IPS DF 6.9 (cell line): ENCODE data around the gene WNT6.

Source experiments
- DNase-seq: peaks from one replicate; pipeline ENCODE4 v3.0.0-alpha.2; 2013; ENCODE audit warnings: low read depth, low spot score
- H3K27ac ChIP-seq: one replicate; pipeline ENCODE4 v1.5.1; 2013; ENCODE audit warnings: low read length, control low read depth
- H3K27me3 ChIP-seq: 2 replicates; pipeline ENCODE4 v1.6.1; 2013; ENCODE audit warnings: mild to moderate bottlenecking, low read length; ENCODE audit not compliant: control insufficient read depth, insufficient read depth
- H3K36me3 ChIP-seq: 2 replicates; pipeline ENCODE4 v1.6.1; 2013; ENCODE audit warnings: low read length; ENCODE audit not compliant: control insufficient read depth, insufficient read depth
- H3K4me1 ChIP-seq: 2 replicates; pipeline ENCODE4 v1.6.1; 2013; ENCODE audit warnings: low read length; ENCODE audit not compliant: control insufficient read depth, insufficient read depth
- H3K4me3 ChIP-seq: 2 replicates; pipeline ENCODE4 v1.5.1; 2013; ENCODE audit warnings: mild to moderate bottlenecking, low read length
- H3K9me3 ChIP-seq: 2 replicates; pipeline ENCODE4 v1.6.1; 2013; ENCODE audit warnings: low read length, inconsistent platforms; ENCODE audit not compliant: control insufficient read depth, insufficient read depth
- WGBS: extraction: QIAGEN DNeasy Blood & Tissue Kit; methylation state at CpG from one replicate; pipeline ENCODE4 v1.1.7; 2013; ENCODE audit warnings: mixed read lengths, missing lambda C conversion rate; ENCODE audit not compliant: insufficient read length, insufficient coverage; 5-methylcytosine and 5-hydroxymethylcytosine counted together

WNT6 gene

GRCh38 chr2:218893349-218894150 lies 33.9 kb downstream of the WNT6 start:
- WGBS: no CpG with 5 or more reads among the region's 10 CpGs
- peaks cover 86% of the 10 kb centered on the region for H3K27me3 ChIP-seq
- no peaks in the 10 kb centered on the region for H3K9me3 ChIP-seq
- H3K4me1 ChIP-seq: peaks cover 13% of the 10 kb centered on the region; the same call in 1 of the 2 replicates
- no peak for DNase-seq
- H3K4me3 ChIP-seq: no peak overlapping the region
- no peaks in the 10 kb centered on the region for H3K36me3 ChIP-seq
- H3K27ac ChIP-seq: no peak overlapping the region

GRCh38 chr2:218894151-218894879 lies 34.7 kb downstream of the WNT6 start:
- DNase-seq: no peak
- WGBS: no CpG with 5 or more reads among the region's 12 CpGs
- H3K36me3 ChIP-seq: no peaks in the 10 kb centered on the region
- H3K4me3 ChIP-seq: no peak overlapping the region
- no peaks in the 10 kb centered on the region for H3K9me3 ChIP-seq
- no peak overlapping the region for H3K27ac ChIP-seq
- peaks cover 13% of the 10 kb centered on the region; the same call in 1 of the 2 replicates for H3K4me1 ChIP-seq
- H3K27me3 ChIP-seq: peaks cover 88% of the 10 kb centered on the region

DNA sequence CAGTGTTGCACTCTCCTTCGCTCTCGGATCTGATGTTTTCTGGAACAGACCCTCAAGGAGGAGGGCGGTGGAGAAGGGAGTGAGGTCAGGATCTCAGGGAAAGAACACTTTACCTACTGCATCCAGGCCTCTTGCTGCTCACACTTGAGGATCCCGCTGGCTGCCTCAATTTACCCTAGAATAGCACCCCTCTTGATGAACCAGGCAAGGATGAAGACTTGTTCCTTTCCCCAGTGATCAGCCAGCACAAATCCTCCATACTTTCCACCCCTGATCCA lies 35.2 kb downstream of the WNT6 start:
- DNase-seq: no peak
- Histone ChIP-seq H3K4me1 (peaks cover 13% of the 10 kb centered on the region; the same call in 1 of the 2 replicates), H3K27ac (no peak overlapping the region), H3K36me3 (no peaks in the 10 kb centered on the region), H3K9me3 (no peaks in the 10 kb centered on the region), H3K4me3 (no peak overlapping the region), H3K27me3 (peaks cover 89% of the 10 kb centered on the region)
- no CpG with 5 or more reads among the region's 4 CpGs for WGBS

DNA sequence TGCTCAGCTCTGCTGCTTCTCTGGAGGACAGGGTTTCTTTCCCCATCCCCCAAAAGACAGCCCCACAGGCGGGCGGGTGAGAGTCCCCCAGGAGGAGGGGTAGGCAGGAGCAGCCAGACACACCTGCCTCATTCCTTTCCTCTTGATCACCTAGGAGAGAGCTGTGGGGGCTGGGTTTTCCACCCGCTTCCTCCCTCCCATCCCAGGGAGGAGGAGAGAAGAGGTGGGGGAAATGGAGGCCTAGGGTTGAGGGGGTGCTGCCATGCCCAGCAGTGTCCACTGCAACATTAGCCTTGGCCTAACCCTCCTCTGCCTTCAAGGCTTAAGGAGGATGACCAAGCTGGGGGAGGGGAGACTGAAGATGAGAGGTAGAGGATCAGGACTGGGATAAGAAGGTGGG lies 35.7 kb downstream of the WNT6 start:
- Histone ChIP-seq H3K4me1 (peaks cover 13% of the 10 kb centered on the region; the same call in 1 of the 2 replicates), H3K27me3 (peaks cover 83% of the 10 kb centered on the region), H3K27ac (no peak overlapping the region), H3K36me3 (no peaks in the 10 kb centered on the region), H3K4me3 (no peak overlapping the region), H3K9me3 (no peaks in the 10 kb centered on the region)
- DNase-seq: no peak
- WGBS: no CpG with 5 or more reads among the region's 3 CpGs

- H3K4me3 ChIP-seq: no peak overlapping the region
- H3K4me1 ChIP-seq: peaks cover 13% of the 10 kb centered on the region; the same call in 1 of the 2 replicates
- no CpG with 5 or more reads among the region's 8 CpGs for WGBS
Measured at GRCh38 chr2:218895759-218896500, 36.3 kb downstream of the WNT6 start.

DNA sequence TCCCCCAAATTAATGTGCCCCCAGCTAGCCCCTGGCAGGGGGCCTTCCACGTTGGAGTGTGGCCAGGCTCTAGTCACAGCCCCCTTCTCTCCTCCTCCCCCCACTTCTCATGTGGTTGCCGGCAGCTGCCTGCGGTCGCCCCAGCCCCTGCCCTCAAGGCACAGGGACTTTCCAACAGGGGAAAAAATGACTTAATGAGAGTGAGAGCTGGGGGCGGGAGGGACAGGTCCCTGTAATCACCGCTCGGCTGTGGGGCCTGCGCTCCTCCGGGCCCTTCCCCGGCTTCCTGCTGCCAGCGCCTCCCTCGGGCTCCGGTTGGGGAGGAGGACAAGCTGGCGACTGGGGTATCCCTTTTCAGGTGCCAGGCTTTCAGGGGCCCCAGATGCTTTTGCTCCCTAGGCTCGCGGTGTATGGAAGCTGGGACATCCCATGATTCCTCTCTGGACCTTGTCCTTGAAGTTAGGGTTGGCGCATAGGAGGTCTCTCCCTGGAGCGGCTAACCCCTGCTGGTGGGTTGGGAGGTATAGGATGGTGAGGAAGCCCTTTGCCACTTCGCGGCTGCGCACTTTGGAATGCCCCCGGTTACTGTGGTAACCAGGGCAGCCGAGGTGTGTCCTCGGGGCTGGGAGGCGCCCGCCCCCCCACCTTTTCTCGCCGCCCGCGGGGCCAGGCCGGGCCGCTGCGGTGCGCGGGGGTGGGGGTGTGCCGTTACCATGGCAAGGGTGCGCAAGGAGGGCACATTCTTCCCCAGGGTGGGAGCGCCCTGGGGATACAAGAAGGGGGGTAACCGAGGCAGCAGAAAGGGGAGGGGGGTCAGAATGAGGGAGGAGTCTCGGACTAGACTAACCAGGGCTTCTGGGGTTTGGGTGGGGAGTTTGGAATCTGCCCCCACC lies 37.1 kb downstream of the WNT6 start:
- WGBS: no CpG with 5 or more reads among the region's 40 CpGs
- peaks cover 72% of the 10 kb centered on the region for H3K27me3 ChIP-seq
- no peaks in the 10 kb centered on the region for H3K36me3 ChIP-seq
- H3K4me1 ChIP-seq: peaks cover 13% of the 10 kb centered on the region; the same call in 1 of the 2 replicates
- no peak overlapping the region; the same call in 1 of the 2 replicates for H3K4me3 ChIP-seq
- H3K27ac ChIP-seq: no peak overlapping the region
- DNase-seq: no peak
- no peaks in the 10 kb centered on the region for H3K9me3 ChIP-seq

More at GRCh38 chr2:218895759-218896500, 36.3 kb downstream of the WNT6 start:
- Histone ChIP-seq H3K9me3 (no peaks in the 10 kb centered on the region), H3K27me3 (peaks cover 81% of the 10 kb centered on the region), H3K27ac (no peak overlapping the region), H3K36me3 (no peaks in the 10 kb centered on the region)
- no peak for DNase-seq

- no peaks in the 10 kb centered on the region for H3K36me3 ChIP-seq
- H3K4me3 ChIP-seq: no peak overlapping the region
- WGBS: no CpG with 5 or more reads among the region's 34 CpGs
- H3K27me3 ChIP-seq: peaks cover 64% of the 10 kb centered on the region
- no peaks in the 10 kb centered on the region for H3K9me3 ChIP-seq
- H3K4me1 ChIP-seq: peaks cover 13% of the 10 kb centered on the region; the same call in 1 of the 2 replicates
- no peak for DNase-seq
- no peak overlapping the region for H3K27ac ChIP-seq
Measured at GRCh38 chr2:218897394-218898108, 37.9 kb downstream of the WNT6 start.

DNA sequence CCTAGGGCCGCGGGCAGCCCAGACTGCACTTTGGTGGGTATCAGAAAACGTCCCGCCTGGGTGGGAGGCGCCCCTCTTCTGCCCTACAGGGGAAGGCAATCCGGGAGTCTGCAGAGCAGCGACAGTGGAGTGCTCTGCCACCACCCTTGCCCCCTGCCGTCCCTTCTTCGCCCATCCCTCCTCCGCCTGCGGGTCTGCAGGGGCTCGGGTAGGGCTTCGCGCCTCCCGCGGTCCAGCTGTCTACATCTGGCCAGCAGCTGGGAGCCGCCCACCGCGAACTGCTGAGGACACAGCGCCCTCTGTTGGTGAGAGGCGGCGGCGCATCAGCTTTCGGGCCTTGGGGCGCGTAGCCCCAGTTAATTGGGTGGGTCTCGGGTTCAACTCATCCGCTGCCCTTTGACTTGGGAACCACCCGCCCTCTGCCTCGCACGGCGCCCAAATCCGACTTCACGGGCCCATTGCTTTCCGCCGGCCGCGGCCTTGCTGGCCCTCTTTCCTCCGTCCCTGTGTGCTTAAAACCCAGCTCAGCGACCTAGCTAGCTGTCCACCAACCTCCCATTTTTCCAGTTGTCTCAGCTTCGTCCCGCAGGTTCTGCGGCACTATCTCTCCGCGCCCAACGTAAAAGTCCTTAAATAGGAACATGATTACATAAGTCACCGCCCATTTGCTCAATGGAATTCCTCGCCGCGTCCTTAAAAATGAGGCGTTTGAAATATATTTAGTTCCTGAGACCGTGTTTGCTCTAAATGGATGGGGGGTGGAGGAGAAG lies 38.7 kb downstream of the WNT6 start:
- no CpG with 5 or more reads among the region's 52 CpGs for WGBS
- Histone ChIP-seq H3K27me3 (peaks cover 58% of the 10 kb centered on the region), H3K4me1 (peaks cover 11% of the 10 kb centered on the region; the same call in 1 of the 2 replicates), H3K4me3 (no peak overlapping the region), H3K9me3 (no peaks in the 10 kb centered on the region), H3K27ac (no peak overlapping the region), H3K36me3 (no peaks in the 10 kb centered on the region)
- no peak for DNase-seq

DNA sequence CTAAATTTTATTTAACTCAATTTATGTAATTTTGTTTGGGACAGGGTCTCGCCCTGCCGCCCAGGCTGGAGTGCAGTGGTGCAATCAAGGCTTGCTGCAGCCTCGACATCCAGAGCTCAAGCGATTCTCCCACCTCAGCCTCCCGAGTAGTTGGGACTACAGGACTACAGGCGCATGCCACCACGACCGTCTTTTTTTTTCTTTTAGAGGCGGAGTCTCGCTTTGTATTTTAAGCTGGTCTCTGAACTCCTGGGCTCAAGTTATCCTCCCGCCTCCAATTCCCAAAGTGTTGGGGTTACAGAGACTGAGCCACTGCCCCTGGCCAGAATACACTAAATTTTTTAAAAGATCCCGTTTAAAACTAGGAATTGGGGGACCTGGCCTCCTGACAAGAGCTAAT lies 39.5 kb downstream of the WNT6 start:
- no peaks in the 10 kb centered on the region for H3K36me3 ChIP-seq
- H3K4me3 ChIP-seq: no peak overlapping the region
- peaks cover 11% of the 10 kb centered on the region; the same call in 1 of the 2 replicates for H3K4me1 ChIP-seq
- no peak overlapping the region for H3K27ac ChIP-seq
- no CpG with 5 or more reads among the region's 12 CpGs for WGBS
- peaks cover 51% of the 10 kb centered on the region for H3K27me3 ChIP-seq
- DNase-seq: no peak
- H3K9me3 ChIP-seq: no peaks in the 10 kb centered on the region
